Gastrocnemius medialis (tissue), 4 donors: ENCODE data around the gene SORBS2. TPM values are rescaled to one million over a fixed set of nuclear protein-coding genes. Genes with fewer than 3 reads are reported as not detected.

ENCODE experiments used
- ATAC-seq, 2 donors: fragments of 150-250 bp; one replicate each; pipeline ENCODE4 v1.9.1; 2016
- DNase-seq, 2 donors: peaks; one replicate each; pipeline ENCODE4 v3.0.0-alpha.2; 2019
- H3K27ac ChIP-seq, 4 donors: fragments of 200-600 bp; sonication (generic); 1 replicate in 1 of 4; 2 replicates in 3 of 4; pipeline ENCODE4 v1.5.1; 2016 to 2018; ENCODE audit warnings: mild to moderate bottlenecking in 2 of 4, moderate library complexity in 1 of 4
- H3K27me3 ChIP-seq, 3 donors: fragments of 200-600 bp; sonication (generic) in 2 of 3; 1 replicate in 1 of 3; 2 replicates in 2 of 3; pipeline versions ENCODE4 v1.5.1 to v1.6.0; 2016 to 2019; ENCODE audit warnings: mild to moderate bottlenecking in 1 of 3, moderate library complexity in 1 of 3
- H3K36me3 ChIP-seq, 2 donors: fragments of 200-600 bp; sonication (generic) in 1 of 2; one replicate each; pipeline ENCODE4 v1.5.1; 2017 to 2018
- H3K4me1 ChIP-seq, 2 donors: fragments of 200-600 bp; sonication (generic) in 1 of 2; one replicate each; pipeline ENCODE4 v1.5.1; 2016 to 2017; ENCODE audit warnings: mild to moderate bottlenecking in 2 of 2
- H3K4me3 ChIP-seq, 4 donors: fragments of 200-600 bp; sonication (generic) in 3 of 4; 1 replicate in 1 of 4; 2 replicates in 3 of 4; pipeline ENCODE4 v1.5.1; 2016 to 2019; ENCODE audit warnings: mild to moderate bottlenecking in 2 of 4
- H3K9me3 ChIP-seq, 3 donors: fragments of 200-600 bp; sonication (generic) in 2 of 3; 1 replicate in 1 of 3; 2 replicates in 2 of 3; pipeline ENCODE4 v1.5.1; 2016 to 2019
- CTCF ChIP-seq, 5 experiments: fragments of 450-650 bp in 3 of 5; fragments of 200-600 bp in 2 of 5; sonication (generic) in 2 of 5; IDR thresholded peaks in 4 of 5; conservative IDR thresholded peaks in 1 of 5; 1 replicate in 4 of 5; 2 replicates in 1 of 5; pipeline ENCODE4 v1.5.1; 2016 to 2019; ENCODE audit warnings: antibody characterized with exemption in 5 of 5, mild to moderate bottlenecking in 3 of 5, moderate library complexity in 3 of 5
- POLR2A ChIP-seq, 2 donors: fragments of 450-650 bp; IDR thresholded peaks; one replicate each; pipeline ENCODE4 v1.6.1; 2017; ENCODE audit warnings: antibody characterized with exemption in 2 of 2, mild to moderate bottlenecking in 2 of 2, moderate library complexity in 2 of 2
- in situ Hi-C, 4 donors: fragments of 200-750 bp; cut with MboI; loops; one replicate each; pipeline versions ENCODE4 v1.15.0 to v1.8.0; 2017; ENCODE audit warnings: low sequenced_read_pairs in 4 of 4
- intact Hi-C: fragments of 100-400 bp; cut with DNase I; formaldehyde crosslinking; loops from one replicate; pipeline ENCODE4 v1.15.1; 2023; ENCODE audit warnings: low total_unique reads
- total RNA-seq, 4 donors: library from RNA; depleted of rRNA; stranded (reverse); fragments of >200 nt; gene quantifications; one replicate each; pipeline versions ENCODE4 v1.1.0 to v1.2.3, GENCODE V29; 2016

The SORBS2 gene
- total RNA-seq, 4 donors from 2014 or later: 15.3 to 64.5 (median 17.4) TPM

- intact Hi-C loops: no loop called here
- no peak for ATAC-seq
- TF ChIP-seq POLR2A (IDR thresholded peaks at IDR 0.05): no peak
These were observed 173.9 kb downstream of the SORBS2 start for GRCh38 chr4:185638093-185638492.

GRCh38 chr4:185637163-185637875, 174.7 kb downstream of the SORBS2 start:
- DNase-seq (no peak), ATAC-seq (no peak)
- Histone ChIP-seq H3K9me3 (peaks cover 0 to 4% (median 0%) of the 10 kb centered on the region in 3 donors), H3K27me3 (peaks cover 0 to 15% (median 0%) of the 10 kb centered on the region in 3 donors), H3K4me3 (no peak overlapping the region), H3K36me3 (no peaks in the 10 kb centered on the region), H3K27ac (no peak overlapping the region), H3K4me1 (no peaks in the 10 kb centered on the region)
- TF ChIP-seq CTCF (IDR thresholded peaks at IDR 0.05 in 4 of 5, conservative IDR thresholded peaks at IDR 0.05 in 1 of 5) (no peak), POLR2A (IDR thresholded peaks at IDR 0.05) (no peak)
- in situ Hi-C loops (no loop called here), intact Hi-C loops (no loop called here)

More at GRCh38 chr4:185638093-185638492, 173.9 kb downstream of the SORBS2 start:
- in situ Hi-C loops: no loop called here
- peaks cover 0 to 15% (median 0%) of the 10 kb centered on the region in 3 donors for H3K27me3 ChIP-seq
- no peak overlapping the region for H3K27ac ChIP-seq
- DNase-seq: no peak
- H3K36me3 ChIP-seq: no peaks in the 10 kb centered on the region
- no peak overlapping the region for H3K4me3 ChIP-seq
- H3K4me1 ChIP-seq: no peaks in the 10 kb centered on the region
- H3K9me3 ChIP-seq: peaks cover 0 to 4% (median 0%) of the 10 kb centered on the region in 3 donors

- ATAC-seq: no peak
- no peaks in the 10 kb centered on the region for H3K4me1 ChIP-seq
- in situ Hi-C loops: no loop called here
These were observed 177.8 kb downstream of the SORBS2 start for GRCh38 chr4:185634066-185634652.

GRCh38 chr4:185626798-185627197, 185.2 kb downstream of the SORBS2 start:
- no peaks in the 10 kb centered on the region for H3K27me3 ChIP-seq
- H3K4me3 ChIP-seq: no peak overlapping the region
- TF ChIP-seq CTCF (IDR thresholded peaks at IDR 0.05 in 4 of 5, conservative IDR thresholded peaks at IDR 0.05 in 1 of 5) (no peak), POLR2A (IDR thresholded peaks at IDR 0.05) (no peak)
- no peaks in the 10 kb centered on the region for H3K9me3 ChIP-seq
- H3K4me1 ChIP-seq: no peaks in the 10 kb centered on the region
- intact Hi-C loops (no loop called here), in situ Hi-C loops (no loop called here)
- H3K36me3 ChIP-seq: no peaks in the 10 kb centered on the region
- no peak for ATAC-seq
- no peak for DNase-seq
- H3K27ac ChIP-seq: no peak overlapping the region

More at GRCh38 chr4:185634066-185634652, 177.8 kb downstream of the SORBS2 start:
- H3K27me3 ChIP-seq: peaks cover 0 to 8% (median 0%) of the 10 kb centered on the region in 3 donors
- no peak overlapping the region for H3K4me3 ChIP-seq
- H3K9me3 ChIP-seq: peaks cover 0 to 4% (median 0%) of the 10 kb centered on the region in 3 donors
- peak in 1 of 5 experiments; percentile 26 for TF ChIP-seq CTCF (IDR thresholded peaks at IDR 0.05 in 4 of 5, conservative IDR thresholded peaks at IDR 0.05 in 1 of 5)
- TF ChIP-seq POLR2A (IDR thresholded peaks at IDR 0.05): no peak
- H3K27ac ChIP-seq: no peak overlapping the region
- intact Hi-C loops: no loop called here
- no peaks in the 10 kb centered on the region for H3K36me3 ChIP-seq
- no peak for DNase-seq

- no peaks in the 10 kb centered on the region for H3K36me3 ChIP-seq
- DNase-seq (no peak), ATAC-seq (no peak)
- no peak overlapping the region for H3K27ac ChIP-seq
- no peaks in the 10 kb centered on the region for H3K4me1 ChIP-seq
- intact Hi-C loops: no loop called here
- in situ Hi-C loops: no loop called here
- no peaks in the 10 kb centered on the region for H3K9me3 ChIP-seq
- H3K27me3 ChIP-seq: no peaks in the 10 kb centered on the region
- H3K4me3 ChIP-seq: no peak overlapping the region
- TF ChIP-seq POLR2A (IDR thresholded peaks at IDR 0.05): no peak
- TF ChIP-seq CTCF (IDR thresholded peaks at IDR 0.05 in 4 of 5, conservative IDR thresholded peaks at IDR 0.05 in 1 of 5): no peak
These were observed 186.5 kb downstream of the SORBS2 start for GRCh38 chr4:185625503-185625902.
